Measurements from ENCODE around the gene ASTN1. TPM values are rescaled to one million over a fixed set of nuclear protein-coding genes. Genes with fewer than 3 reads are reported as not detected.

ASTN1 gene
- total RNA-seq, 1 donor from 2014 or later = not detected

DNA sequence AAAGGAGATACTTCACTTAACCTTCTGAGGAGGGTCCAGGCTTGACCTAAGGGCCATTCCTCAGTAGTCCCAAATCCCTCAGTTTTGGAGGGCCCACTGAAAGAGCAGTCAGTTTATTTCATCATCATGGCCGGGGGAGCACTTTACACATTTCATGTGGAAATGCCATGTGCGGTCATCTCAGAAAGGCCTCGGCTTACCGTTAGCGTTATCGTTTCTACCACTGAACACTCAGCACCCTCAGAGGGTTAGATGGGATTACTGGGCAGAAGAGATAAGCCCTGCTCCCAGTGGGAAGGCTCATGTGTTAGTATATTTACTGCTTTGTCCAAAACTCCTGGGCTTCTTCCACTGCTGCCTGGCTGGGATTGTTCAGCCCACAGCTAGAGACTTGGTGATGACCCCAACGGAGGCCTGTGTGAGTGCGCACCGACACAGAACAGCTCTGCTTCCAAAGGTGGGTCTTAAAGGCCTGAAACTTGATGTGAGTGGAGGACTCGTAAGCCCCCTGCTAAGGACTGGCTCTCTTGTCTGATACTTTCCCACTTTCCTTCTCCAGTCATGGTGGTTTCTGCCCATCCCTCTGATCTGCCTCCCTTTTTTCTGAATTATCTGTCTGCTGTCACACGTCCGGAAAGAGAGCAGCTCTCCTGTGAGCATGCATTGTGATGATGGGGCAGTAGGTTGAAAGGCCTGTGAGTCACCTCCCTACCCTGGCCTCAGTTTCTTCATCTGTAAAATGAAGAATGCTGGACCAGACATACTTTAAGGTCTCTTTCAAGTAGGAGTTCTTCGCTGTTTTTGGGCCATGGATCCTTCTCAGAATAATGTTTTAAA, 284.5 kb downstream of the ASTN1 start:
- no peak overlapping the region for H3K27ac Mint-ChIP-seq
- no peaks in the 10 kb centered on the region for H3K9me3 Mint-ChIP-seq
- H3K4me3 Mint-ChIP-seq = no peak overlapping the region
- H3K36me3 Mint-ChIP-seq (ENCODE audit: low read depth) = no peaks in the 10 kb centered on the region
- no peak for DNase-seq
- H3K4me1 Mint-ChIP-seq = no peaks in the 10 kb centered on the region
- no peaks in the 10 kb centered on the region for H3K27me3 Mint-ChIP-seq
- intact Hi-C loops (cut with micrococcal nuclease) = loop anchor here (2.0 kb wide), 1 partner anchor 505 kb away; no protein-coding TSS in a partner anchor

DNA sequence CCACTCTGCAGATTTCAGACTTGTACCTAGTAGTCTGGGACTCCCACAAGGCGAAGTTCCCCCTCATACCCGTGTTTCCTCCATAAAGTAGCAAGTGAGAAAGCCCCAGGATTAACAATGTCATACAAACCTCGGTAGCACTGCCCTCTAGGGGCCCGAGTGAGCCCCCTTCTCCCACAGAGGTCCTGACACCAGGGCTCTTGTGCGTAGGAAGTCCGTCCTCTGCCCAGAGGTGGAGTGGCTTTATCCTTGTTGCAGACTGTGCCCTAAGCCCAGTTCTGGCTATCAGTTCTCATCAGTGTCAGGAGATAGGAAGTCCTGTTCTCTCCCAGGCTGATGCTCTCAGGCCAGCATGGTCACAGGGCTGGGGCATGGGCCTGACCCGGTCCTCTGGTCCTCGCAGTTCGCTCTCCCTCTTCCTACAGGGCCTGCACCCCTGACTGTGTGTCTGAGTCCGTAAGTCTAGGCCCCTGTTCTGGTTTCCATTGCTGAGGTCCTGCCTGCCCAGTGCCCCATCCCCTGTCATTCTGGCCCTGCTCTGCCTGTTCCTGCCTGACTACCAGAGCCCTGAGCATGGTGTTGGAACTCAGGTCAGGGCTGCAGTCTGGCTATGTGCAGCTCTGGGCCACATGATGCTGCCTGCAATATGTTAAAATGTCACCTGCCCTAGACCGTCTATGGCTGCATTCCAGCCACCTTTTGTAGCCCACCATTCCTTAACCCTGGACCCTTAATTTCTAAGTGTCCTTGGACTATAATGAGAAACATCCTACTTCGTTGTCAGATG, 285.6 kb downstream of the ASTN1 start:
- Mint-ChIP-seq H3K36me3 (ENCODE audit: low read depth) (no peaks in the 10 kb centered on the region), H3K27me3 (no peaks in the 10 kb centered on the region), H3K4me3 (no peak overlapping the region), H3K4me1 (no peaks in the 10 kb centered on the region), H3K9me3 (no peaks in the 10 kb centered on the region), H3K27ac (no peak overlapping the region)
- intact Hi-C loops (cut with micrococcal nuclease) = no loop called here
- no peak for DNase-seq

- Mint-ChIP-seq H3K36me3 (ENCODE audit: low read depth) (no peaks in the 10 kb centered on the region), H3K9me3 (no peaks in the 10 kb centered on the region), H3K27ac (no peak overlapping the region), H3K27me3 (no peaks in the 10 kb centered on the region), H3K4me3 (no peak overlapping the region), H3K4me1 (no peaks in the 10 kb centered on the region)
- intact Hi-C loops (cut with micrococcal nuclease) = no loop called here
- no peak for DNase-seq
These were observed 287.0 kb downstream of the ASTN1 start for GRCh38 chr1:176877557-176877956.

DNA sequence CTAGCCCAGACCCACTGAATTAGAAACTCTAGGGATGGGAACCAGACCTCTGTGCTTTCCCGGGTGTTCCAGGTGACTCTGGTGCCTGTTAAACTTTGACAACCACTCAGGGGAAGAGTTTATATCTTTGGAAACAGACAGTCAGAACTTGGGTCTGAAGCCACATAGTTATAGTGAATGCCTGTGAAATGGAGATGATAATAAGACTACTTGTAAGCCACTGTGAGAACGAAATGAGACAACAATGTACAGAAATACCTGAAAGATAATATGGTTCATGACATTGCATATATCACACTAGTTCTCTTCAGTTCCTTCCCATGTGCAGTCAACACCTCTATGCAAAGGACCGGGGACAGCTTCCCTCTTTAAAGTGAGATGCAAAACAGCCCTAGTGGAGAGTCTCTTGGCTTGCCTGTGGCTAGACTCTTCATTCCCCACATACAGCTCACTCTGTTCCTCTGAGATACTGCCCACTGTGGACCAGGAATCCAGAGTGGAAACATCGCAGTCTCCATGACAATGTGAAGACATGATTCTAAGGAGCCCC, 287.5 kb downstream of the ASTN1 start:
- H3K36me3 Mint-ChIP-seq (ENCODE audit: low read depth) = no peaks in the 10 kb centered on the region
- no peaks in the 10 kb centered on the region for H3K9me3 Mint-ChIP-seq
- no peak overlapping the region for H3K27ac Mint-ChIP-seq
- H3K4me3 Mint-ChIP-seq = no peak overlapping the region
- no peaks in the 10 kb centered on the region for H3K27me3 Mint-ChIP-seq
- intact Hi-C loops (cut with micrococcal nuclease) = no loop called here
- no peak for DNase-seq
- H3K4me1 Mint-ChIP-seq = no peaks in the 10 kb centered on the region

GRCh38 chr1:176869577-176869976, 294.9 kb downstream of the ASTN1 start:
- Mint-ChIP-seq H3K4me1 (no peaks in the 10 kb centered on the region), H3K9me3 (no peaks in the 10 kb centered on the region), H3K36me3 (ENCODE audit: low read depth) (no peaks in the 10 kb centered on the region), H3K27me3 (no peaks in the 10 kb centered on the region), H3K4me3 (no peak overlapping the region), H3K27ac (no peak overlapping the region)
- no peak for DNase-seq
- intact Hi-C loops (cut with micrococcal nuclease) = no loop called here

GRCh38 chr1:176866011-176866714, 298.3 kb downstream of the ASTN1 start:
- H3K9me3 Mint-ChIP-seq = no peaks in the 10 kb centered on the region
- no peaks in the 10 kb centered on the region for H3K4me1 Mint-ChIP-seq
- H3K27me3 Mint-ChIP-seq = no peaks in the 10 kb centered on the region
- DNase-seq = no peak
- no peaks in the 10 kb centered on the region for H3K36me3 Mint-ChIP-seq (ENCODE audit: low read depth)
- intact Hi-C loops (cut with micrococcal nuclease) = no loop called here
- H3K27ac Mint-ChIP-seq = no peak overlapping the region
- H3K4me3 Mint-ChIP-seq = no peak overlapping the region

GRCh38 chr1:176864211-176864610, 300.3 kb downstream of the ASTN1 start:
- Mint-ChIP-seq H3K27me3 (no peaks in the 10 kb centered on the region), H3K27ac (no peak overlapping the region), H3K4me3 (no peak overlapping the region), H3K9me3 (no peaks in the 10 kb centered on the region), H3K36me3 (ENCODE audit: low read depth) (no peaks in the 10 kb centered on the region), H3K4me1 (no peaks in the 10 kb centered on the region)
- intact Hi-C loops (cut with micrococcal nuclease) = no loop called here
- no peak for DNase-seq

DNA sequence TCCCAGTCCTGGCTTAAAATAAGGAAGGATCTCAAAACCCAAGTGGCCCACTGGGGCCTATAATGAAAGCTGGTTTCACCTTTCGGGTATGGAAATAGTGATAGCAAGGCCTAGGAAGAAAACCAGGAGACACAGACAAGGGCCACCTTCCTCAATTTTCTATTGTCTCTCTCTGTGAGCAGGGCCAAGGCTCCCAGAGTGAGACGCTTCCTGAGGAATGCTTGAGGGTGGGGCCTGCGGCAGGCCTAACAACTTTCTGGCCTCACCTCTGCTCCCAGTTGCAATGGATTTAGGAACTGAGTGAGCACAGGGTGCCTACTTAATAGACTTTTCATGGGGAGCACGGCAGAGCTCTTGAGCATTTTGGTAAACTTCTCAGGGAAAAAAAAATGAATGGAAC, 300.9 kb downstream of the ASTN1 start:
- Mint-ChIP-seq H3K4me1 (no peaks in the 10 kb centered on the region), H3K27ac (no peak overlapping the region), H3K36me3 (ENCODE audit: low read depth) (no peaks in the 10 kb centered on the region), H3K4me3 (no peak overlapping the region), H3K27me3 (no peaks in the 10 kb centered on the region), H3K9me3 (no peaks in the 10 kb centered on the region)
- intact Hi-C loops (cut with micrococcal nuclease) = no loop called here
- DNase-seq = no peak

- Mint-ChIP-seq H3K27me3 (no peaks in the 10 kb centered on the region), H3K4me3 (no peak overlapping the region), H3K36me3 (ENCODE audit: low read depth) (no peaks in the 10 kb centered on the region), H3K27ac (no peak overlapping the region), H3K9me3 (no peaks in the 10 kb centered on the region), H3K4me1 (no peaks in the 10 kb centered on the region)
- intact Hi-C loops (cut with micrococcal nuclease) = no loop called here
- no peak for DNase-seq
These were observed 306.0 kb downstream of the ASTN1 start for GRCh38 chr1:176858433-176858916.

DNA sequence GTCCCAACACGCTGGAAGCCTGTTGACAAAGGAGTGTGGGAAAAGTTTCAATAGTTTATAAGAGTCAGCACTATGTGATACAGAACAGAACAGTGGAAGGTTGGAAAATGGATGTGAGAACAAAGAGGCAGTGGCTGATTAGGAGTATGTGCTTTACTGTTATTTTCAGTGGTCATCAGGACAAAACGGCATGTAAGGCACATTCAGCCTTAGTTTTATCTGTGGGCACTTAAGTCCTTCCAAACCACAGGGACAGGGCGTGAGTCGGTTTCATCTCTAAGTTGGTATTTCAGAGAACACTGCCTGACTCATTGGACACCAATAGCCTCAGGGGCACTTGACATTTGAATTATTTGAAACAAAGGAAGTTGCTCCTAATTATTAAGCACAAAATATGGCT, 306.9 kb downstream of the ASTN1 start:
- DNase-seq = no peak
- H3K9me3 Mint-ChIP-seq = no peaks in the 10 kb centered on the region
- no peak overlapping the region for H3K4me3 Mint-ChIP-seq
- intact Hi-C loops (cut with micrococcal nuclease) = no loop called here
- H3K36me3 Mint-ChIP-seq (ENCODE audit: low read depth) = no peaks in the 10 kb centered on the region
- no peaks in the 10 kb centered on the region for H3K4me1 Mint-ChIP-seq
- no peak overlapping the region for H3K27ac Mint-ChIP-seq
- H3K27me3 Mint-ChIP-seq = no peaks in the 10 kb centered on the region

DNA sequence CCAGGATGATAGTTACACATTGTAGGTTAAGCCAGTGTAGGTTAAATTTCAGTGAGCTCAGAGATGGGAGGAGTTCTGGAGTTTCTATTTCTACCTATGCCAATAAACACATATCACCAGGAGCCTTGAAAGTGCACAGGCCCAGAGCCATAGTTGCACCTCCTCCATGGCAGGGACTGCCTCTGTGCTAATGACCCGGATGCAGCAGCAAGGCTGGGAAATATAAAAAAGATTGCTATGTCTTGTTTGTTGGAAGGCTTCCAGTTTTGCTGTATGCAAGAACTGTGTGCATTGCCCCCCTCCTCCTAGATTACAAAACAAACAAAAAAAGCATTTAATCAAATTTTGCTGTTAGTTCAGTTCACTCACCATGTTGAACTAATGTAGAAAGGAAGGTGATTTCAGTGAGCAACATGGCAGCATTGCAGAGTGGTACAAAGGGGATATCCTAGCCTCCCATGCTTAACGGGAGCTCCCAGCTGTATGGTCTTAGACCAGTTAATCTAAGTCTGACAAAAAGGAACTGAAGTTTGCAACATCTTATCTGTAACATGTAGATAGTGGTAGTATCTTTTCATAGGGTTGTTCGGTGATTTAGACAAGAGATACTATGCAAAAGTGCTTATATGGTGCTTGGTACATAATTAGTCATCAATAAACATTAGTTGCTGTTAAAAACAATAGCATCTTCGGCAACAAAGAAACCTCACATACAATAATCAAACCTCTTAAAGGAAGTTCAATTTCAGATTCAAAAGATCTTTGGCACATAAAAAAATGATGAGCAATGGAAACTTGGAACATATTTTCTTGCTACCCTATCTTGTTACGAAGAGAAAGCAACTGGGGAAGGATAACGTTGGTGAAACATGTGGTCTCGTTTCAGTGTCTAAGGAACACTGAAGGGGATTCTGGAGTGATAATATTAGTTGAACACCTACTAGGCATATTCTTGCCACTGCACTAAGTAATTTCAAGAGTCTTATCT, 309.5 kb downstream of the ASTN1 start:
- Mint-ChIP-seq H3K36me3 (ENCODE audit: low read depth) (no peaks in the 10 kb centered on the region), H3K4me3 (no peak overlapping the region), H3K27me3 (no peaks in the 10 kb centered on the region), H3K27ac (no peak overlapping the region), H3K9me3 (no peaks in the 10 kb centered on the region), H3K4me1 (no peaks in the 10 kb centered on the region)
- intact Hi-C loops (cut with micrococcal nuclease) = no loop called here
- DNase-seq = no peak

DNA sequence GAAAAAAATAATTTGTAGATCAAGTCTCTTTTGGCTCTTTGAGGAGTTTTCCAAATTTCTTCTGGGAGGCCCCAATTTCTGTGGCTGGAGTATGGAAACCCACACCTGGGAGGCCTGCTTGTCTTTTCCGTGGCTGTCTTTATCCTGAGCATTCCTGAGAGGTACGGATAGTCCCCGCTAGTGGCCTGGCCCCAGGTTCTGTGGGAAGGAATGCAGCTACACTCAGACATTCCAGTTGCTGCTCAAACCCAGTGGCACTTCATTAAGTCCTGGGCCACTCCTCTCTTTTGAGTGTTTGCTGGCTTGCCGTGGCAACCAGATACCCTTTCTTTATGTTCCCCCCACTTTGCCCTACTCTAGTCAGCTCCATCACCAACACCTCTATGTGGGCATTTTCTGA, 310.4 kb downstream of the ASTN1 start:
- Mint-ChIP-seq H3K36me3 (ENCODE audit: low read depth) (no peaks in the 10 kb centered on the region), H3K27ac (no peak overlapping the region), H3K4me1 (no peaks in the 10 kb centered on the region), H3K4me3 (no peak overlapping the region), H3K27me3 (no peaks in the 10 kb centered on the region), H3K9me3 (no peaks in the 10 kb centered on the region)
- intact Hi-C loops (cut with micrococcal nuclease) = no loop called here
- no peak for DNase-seq

- Mint-ChIP-seq H3K27ac (no peak overlapping the region), H3K36me3 (ENCODE audit: low read depth) (no peaks in the 10 kb centered on the region), H3K9me3 (no peaks in the 10 kb centered on the region), H3K27me3 (no peaks in the 10 kb centered on the region), H3K4me1 (no peaks in the 10 kb centered on the region), H3K4me3 (no peak overlapping the region)
- DNase-seq = no peak
- intact Hi-C loops (cut with micrococcal nuclease) = no loop called here
These were observed 311.0 kb downstream of the ASTN1 start for GRCh38 chr1:176853503-176853902.

Measured in activated CD4-positive, alpha-beta T cell treated with anti-CD3 and anti-CD28 coated beads, Interleukin-2, amount 10 ng/mL, durations not matched to agents 24 days and 14 days (primary cell).